ENCODE results near the gene KDM3B.

DNA sequence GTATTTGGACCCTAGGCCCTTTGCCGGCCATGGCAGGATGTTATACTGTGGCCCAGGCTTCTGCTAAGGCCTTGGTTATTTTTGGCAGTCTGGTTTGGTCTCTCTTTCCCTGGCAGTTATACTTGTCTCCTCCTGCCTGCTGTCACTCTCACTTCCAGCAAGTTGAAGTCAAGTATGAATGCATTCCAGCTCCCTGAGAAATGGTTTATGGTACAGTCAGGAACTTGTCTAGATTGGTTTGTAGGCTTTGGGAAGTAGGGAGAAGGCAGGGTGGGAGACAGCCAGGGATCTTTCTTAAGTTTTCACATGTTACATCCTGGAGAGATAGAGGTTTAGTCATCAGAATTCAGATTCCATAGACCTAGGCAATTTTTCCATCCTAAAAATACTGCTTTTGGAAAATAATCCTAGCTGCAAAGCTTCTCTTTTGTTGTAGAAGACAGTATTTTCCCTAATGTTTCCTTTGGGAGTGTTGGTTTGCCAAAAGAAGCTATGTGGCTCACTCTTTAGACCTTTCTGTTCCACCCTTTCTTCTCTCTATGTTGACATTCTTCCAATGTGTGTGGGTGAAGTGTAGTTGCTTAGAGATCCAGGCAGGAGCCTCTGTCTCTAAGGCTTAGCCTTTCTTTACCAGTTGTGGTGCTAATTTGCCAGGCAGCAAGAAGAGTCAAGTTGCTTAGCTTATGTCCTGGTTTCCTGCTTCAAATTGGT lies 2.5 kb upstream of the KDM3B start:
- TF ChIP-seq, protein P1, sequence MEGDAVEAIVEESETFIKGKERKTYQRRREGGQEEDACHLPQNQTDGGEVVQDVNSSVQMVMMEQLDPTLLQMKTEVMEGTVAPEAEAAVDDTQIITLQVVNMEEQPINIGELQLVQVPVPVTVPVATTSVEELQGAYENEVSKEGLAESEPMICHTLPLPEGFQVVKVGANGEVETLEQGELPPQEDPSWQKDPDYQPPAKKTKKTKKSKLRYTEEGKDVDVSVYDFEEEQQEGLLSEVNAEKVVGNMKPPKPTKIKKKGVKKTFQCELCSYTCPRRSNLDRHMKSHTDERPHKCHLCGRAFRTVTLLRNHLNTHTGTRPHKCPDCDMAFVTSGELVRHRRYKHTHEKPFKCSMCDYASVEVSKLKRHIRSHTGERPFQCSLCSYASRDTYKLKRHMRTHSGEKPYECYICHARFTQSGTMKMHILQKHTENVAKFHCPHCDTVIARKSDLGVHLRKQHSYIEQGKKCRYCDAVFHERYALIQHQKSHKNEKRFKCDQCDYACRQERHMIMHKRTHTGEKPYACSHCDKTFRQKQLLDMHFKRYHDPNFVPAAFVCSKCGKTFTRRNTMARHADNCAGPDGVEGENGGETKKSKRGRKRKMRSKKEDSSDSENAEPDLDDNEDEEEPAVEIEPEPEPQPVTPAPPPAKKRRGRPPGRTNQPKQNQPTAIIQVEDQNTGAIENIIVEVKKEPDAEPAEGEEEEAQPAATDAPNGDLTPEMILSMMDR (IDR thresholded peaks at IDR 0.05) = no peak
- TF ChIP-seq POLR2A (IDR thresholded peaks at IDR 0.05) = no peak
